Left ventricle myocardium inferior (tissue), 1 donor: ENCODE data around the gene PHF3. TPM values are rescaled to one million over a fixed set of nuclear protein-coding genes. Genes with fewer than 3 reads are reported as not detected.

Source experiments
- DNase-seq: peaks from one replicate; pipeline ENCODE4 v3.0.0-alpha.2; 2020
- H3K27ac ChIP-seq: fragments of 200-600 bp; replicated peaks from 2 replicates; pipeline ENCODE4 v1.8.0; 2021
- H3K27me3 ChIP-seq: fragments of 200-600 bp; 2 replicates; pipeline ENCODE4 v1.8.0; 2021; ENCODE audit warnings: low read depth
- H3K36me3 ChIP-seq: fragments of 200-600 bp; 2 replicates; pipeline ENCODE4 v1.8.0; 2021
- H3K4me1 ChIP-seq: fragments of 200-600 bp; 2 replicates; pipeline ENCODE4 v1.8.0; 2021
- H3K4me3 ChIP-seq: fragments of 200-600 bp; 2 replicates; pipeline ENCODE4 v1.8.0; 2021; ENCODE audit warnings: mild to moderate bottlenecking, moderate library complexity
- H3K9me3 ChIP-seq: fragments of 200-600 bp; replicated peaks from 2 replicates; pipeline ENCODE4 v1.8.0; 2021
- intact Hi-C: fragments of 100-400 bp; cut with micrococcal nuclease; formaldehyde crosslinking; loops from one replicate; pipeline ENCODE4 v1.11.0; 2022
- total RNA-seq: library from RNA; stranded (reverse); fragmentation: NEBNext Ultra II Directional; extraction: Animal tissue kit (Norgen Biotek cat#: 25700); gene quantifications from one replicate; pipeline ENCODE4 v1.2.1, GENCODE V29; 2021
- TF ChIP-seq, protein P1 (sequence below): fragments of 200-600 bp; IDR thresholded peaks from 2 replicates; pipeline ENCODE4 v1.8.0; 2021; ENCODE audit warnings: antibody characterized with exemption, mild to moderate bottlenecking, borderline replicate concordance
- donor health status: DM: no; HTN: yes; CAD: no; lungs with severe emphysema.

PHF3 gene
- total RNA-seq, 1 donor from 2014 or later, result 32.0 TPM

DNA sequence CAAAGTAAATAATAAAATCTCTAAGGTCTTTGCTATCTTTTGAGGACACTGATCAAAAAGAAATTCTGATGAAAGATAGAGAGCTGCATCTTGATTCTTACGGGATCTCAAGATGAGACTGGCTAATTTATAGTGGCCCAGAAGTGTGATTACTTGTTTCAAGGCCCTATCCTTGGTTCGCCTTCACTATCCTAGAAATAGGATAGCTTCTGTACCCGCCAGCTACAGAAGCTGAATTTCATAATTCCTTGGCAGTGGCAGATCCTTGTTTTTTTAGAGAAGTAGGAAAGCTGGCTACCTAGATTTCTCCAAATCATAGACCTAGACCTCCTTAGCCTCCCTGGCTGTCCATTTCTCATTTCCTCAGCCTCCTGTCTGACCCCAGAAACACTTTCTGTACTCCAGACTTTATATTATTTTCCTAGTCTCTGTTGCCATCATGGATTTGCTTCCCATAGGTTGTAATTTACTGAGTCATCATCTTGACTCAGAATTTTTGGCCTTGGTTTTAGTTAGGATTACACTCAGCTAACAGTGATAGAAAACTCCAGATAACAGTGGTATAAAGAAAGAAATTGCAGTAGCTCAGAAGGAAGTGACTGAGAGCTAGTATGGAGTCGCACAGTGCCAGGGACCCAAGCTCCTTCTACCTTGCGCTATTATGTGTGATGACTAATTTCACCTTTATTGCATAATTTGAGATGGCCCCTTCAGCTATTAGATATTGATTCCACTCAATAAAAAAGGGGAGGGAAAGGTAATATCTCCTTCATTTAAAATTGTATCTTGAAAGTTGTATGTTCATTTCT is 27.7 kb downstream of the PHF3 start:
- H3K4me1 ChIP-seq, result peaks cover 52% of the 10 kb centered on the region
- no peaks in the 10 kb centered on the region for H3K9me3 ChIP-seq
- TF ChIP-seq, protein P1, sequence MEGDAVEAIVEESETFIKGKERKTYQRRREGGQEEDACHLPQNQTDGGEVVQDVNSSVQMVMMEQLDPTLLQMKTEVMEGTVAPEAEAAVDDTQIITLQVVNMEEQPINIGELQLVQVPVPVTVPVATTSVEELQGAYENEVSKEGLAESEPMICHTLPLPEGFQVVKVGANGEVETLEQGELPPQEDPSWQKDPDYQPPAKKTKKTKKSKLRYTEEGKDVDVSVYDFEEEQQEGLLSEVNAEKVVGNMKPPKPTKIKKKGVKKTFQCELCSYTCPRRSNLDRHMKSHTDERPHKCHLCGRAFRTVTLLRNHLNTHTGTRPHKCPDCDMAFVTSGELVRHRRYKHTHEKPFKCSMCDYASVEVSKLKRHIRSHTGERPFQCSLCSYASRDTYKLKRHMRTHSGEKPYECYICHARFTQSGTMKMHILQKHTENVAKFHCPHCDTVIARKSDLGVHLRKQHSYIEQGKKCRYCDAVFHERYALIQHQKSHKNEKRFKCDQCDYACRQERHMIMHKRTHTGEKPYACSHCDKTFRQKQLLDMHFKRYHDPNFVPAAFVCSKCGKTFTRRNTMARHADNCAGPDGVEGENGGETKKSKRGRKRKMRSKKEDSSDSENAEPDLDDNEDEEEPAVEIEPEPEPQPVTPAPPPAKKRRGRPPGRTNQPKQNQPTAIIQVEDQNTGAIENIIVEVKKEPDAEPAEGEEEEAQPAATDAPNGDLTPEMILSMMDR, result no peak
- H3K27me3 ChIP-seq, result no peaks in the 10 kb centered on the region
- H3K36me3 ChIP-seq, result no peaks in the 10 kb centered on the region
- no peak for DNase-seq
- intact Hi-C loops, result no loop called here
- no peak overlapping the region for H3K4me3 ChIP-seq
- no peak overlapping the region for H3K27ac ChIP-seq

GRCh38 chr6:63663956-63664281 is 28.3 kb downstream of the PHF3 start:
- H3K4me3 ChIP-seq, result no peak overlapping the region
- H3K27me3 ChIP-seq, result no peaks in the 10 kb centered on the region
- intact Hi-C loops, result no loop called here
- no peak overlapping the region for H3K27ac ChIP-seq
- TF ChIP-seq, protein P1, result no peak
- no peak for DNase-seq
- no peaks in the 10 kb centered on the region for H3K36me3 ChIP-seq
- no peaks in the 10 kb centered on the region for H3K9me3 ChIP-seq
- peaks cover 56% of the 10 kb centered on the region for H3K4me1 ChIP-seq

GRCh38 chr6:63671098-63671754 is 35.6 kb downstream of the PHF3 start:
- no peak overlapping the region for H3K4me3 ChIP-seq

GRCh38 chr6:63672582-63673129 is 37.1 kb downstream of the PHF3 start:
- TF ChIP-seq, protein P1, result no peak
- no peak overlapping the region for H3K4me3 ChIP-seq
- no peak for DNase-seq
- H3K36me3 ChIP-seq, result no peaks in the 10 kb centered on the region
- intact Hi-C loops, result no loop called here
- H3K9me3 ChIP-seq, result no peaks in the 10 kb centered on the region
- H3K27ac ChIP-seq, result no peak overlapping the region
- no peaks in the 10 kb centered on the region for H3K27me3 ChIP-seq
- H3K4me1 ChIP-seq, result peaks cover 70% of the 10 kb centered on the region

More at GRCh38 chr6:63671098-63671754, 35.6 kb downstream of the PHF3 start:
- intact Hi-C loops, result no loop called here
- DNase-seq, result no peak
- Histone ChIP-seq H3K36me3 (no peaks in the 10 kb centered on the region), H3K4me1 (peaks cover 57% of the 10 kb centered on the region), H3K9me3 (no peaks in the 10 kb centered on the region), H3K27me3 (no peaks in the 10 kb centered on the region), H3K27ac (no peak overlapping the region)
- TF ChIP-seq, protein P1, result no peak

- H3K27me3 ChIP-seq, result no peaks in the 10 kb centered on the region
- no peak for DNase-seq
- H3K9me3 ChIP-seq, result no peaks in the 10 kb centered on the region
- H3K36me3 ChIP-seq, result no peaks in the 10 kb centered on the region
- TF ChIP-seq, protein P1, result no peak
- intact Hi-C loops, result no loop called here
- no peak overlapping the region for H3K4me3 ChIP-seq
- no peak overlapping the region for H3K27ac ChIP-seq
- H3K4me1 ChIP-seq, result peaks cover 62% of the 10 kb centered on the region
Observed at GRCh38 chr6:63673692-63674091, 38.1 kb downstream of the PHF3 start.
